ENCODE measurements around the gene CEP295NL. TPM values are rescaled to one million over a fixed set of nuclear protein-coding genes. Genes with fewer than 3 reads are reported as not detected.

CEP295NL gene
- total and polyA plus RNA-seq, 4 donors = 0.39 to 8.3 (median 4.9) TPM

GRCh38 chr17:78849026-78849425, 54.0 kb downstream of the CEP295NL start:
- no peaks in the 10 kb centered on the region for H3K27me3 ChIP-seq (ENCODE audit: control insufficient read depth in 3 of 3, insufficient read depth in 3 of 3, low read length in 2 of 3)
- H3K9ac ChIP-seq (ENCODE audit: insufficient read depth in 1 of 2, low read length in 2 of 2) = no peak overlapping the region
- peaks cover 0 to 3% (median 0%) of the 10 kb centered on the region in 4 donors for H3K36me3 ChIP-seq (ENCODE audit: control insufficient read depth in 4 of 4, insufficient read depth in 4 of 4, low read length in 4 of 4)
- ATAC-seq (ENCODE audit: insufficient read depth, low FRiP score) (no peak), DNase-seq (no peak)
- H3K4me3 ChIP-seq = no peak overlapping the region
- TF ChIP-seq CTCF (IDR thresholded peaks at IDR 0.05; ENCODE audit: control extremely low read depth, extremely low read depth) = no peak
- 93 to 95% methylated on average over 5 of the region's 5 CpGs for WGBS, 2 donors
- no peaks in the 10 kb centered on the region for H3K9me3 ChIP-seq (ENCODE audit: control insufficient read depth in 4 of 4, insufficient read depth in 3 of 4, low read length in 3 of 4)
- H3K27ac ChIP-seq (ENCODE audit: low read depth in 1 of 2, low read length in 1 of 2) = no peak overlapping the region
- peaks cover 0 to 10% (median 0%) of the 10 kb centered on the region in 5 donors for H3K4me1 ChIP-seq (ENCODE audit: control insufficient read depth in 5 of 5, insufficient read depth in 5 of 5, low read length in 5 of 5)

DNA sequence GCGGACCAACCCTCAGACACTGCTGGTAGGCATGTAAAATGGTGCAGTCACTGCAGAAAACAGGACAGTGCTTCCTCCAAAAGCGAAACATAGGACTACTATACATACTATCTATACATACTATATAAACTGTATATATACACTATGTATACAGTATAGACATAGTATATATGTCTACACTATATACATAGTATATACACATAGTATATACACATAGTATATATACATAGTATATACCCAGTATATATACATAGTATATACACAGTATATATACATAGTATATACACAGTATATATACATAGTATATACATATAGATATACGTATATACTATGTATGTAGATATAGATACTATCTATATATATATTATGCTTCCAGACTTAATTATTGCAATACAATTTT, 55.9 kb downstream of the CEP295NL start:
- DNase-seq (no peak), ATAC-seq (ENCODE audit: insufficient read depth, low FRiP score) (no peak)
- no peak overlapping the region for H3K4me3 ChIP-seq
- H3K9me3 ChIP-seq (ENCODE audit: control insufficient read depth in 4 of 4, insufficient read depth in 3 of 4, low read length in 3 of 4) = no peaks in the 10 kb centered on the region
- H3K36me3 ChIP-seq (ENCODE audit: control insufficient read depth in 4 of 4, insufficient read depth in 4 of 4, low read length in 4 of 4) = no peaks in the 10 kb centered on the region
- no peaks in the 10 kb centered on the region for H3K4me1 ChIP-seq (ENCODE audit: control insufficient read depth in 5 of 5, insufficient read depth in 5 of 5, low read length in 5 of 5)
- no peak for TF ChIP-seq CTCF (IDR thresholded peaks at IDR 0.05; ENCODE audit: control extremely low read depth, extremely low read depth)
- no peak overlapping the region for H3K27ac ChIP-seq (ENCODE audit: low read depth in 1 of 2, low read length in 1 of 2)
- H3K27me3 ChIP-seq (ENCODE audit: control insufficient read depth in 3 of 3, insufficient read depth in 3 of 3, low read length in 2 of 3) = no peaks in the 10 kb centered on the region
- H3K9ac ChIP-seq (ENCODE audit: insufficient read depth in 1 of 2, low read length in 2 of 2) = no peak overlapping the region
- 93 to 97% methylated on average over 3 of the region's 3 CpGs for WGBS, 2 donors

DNA sequence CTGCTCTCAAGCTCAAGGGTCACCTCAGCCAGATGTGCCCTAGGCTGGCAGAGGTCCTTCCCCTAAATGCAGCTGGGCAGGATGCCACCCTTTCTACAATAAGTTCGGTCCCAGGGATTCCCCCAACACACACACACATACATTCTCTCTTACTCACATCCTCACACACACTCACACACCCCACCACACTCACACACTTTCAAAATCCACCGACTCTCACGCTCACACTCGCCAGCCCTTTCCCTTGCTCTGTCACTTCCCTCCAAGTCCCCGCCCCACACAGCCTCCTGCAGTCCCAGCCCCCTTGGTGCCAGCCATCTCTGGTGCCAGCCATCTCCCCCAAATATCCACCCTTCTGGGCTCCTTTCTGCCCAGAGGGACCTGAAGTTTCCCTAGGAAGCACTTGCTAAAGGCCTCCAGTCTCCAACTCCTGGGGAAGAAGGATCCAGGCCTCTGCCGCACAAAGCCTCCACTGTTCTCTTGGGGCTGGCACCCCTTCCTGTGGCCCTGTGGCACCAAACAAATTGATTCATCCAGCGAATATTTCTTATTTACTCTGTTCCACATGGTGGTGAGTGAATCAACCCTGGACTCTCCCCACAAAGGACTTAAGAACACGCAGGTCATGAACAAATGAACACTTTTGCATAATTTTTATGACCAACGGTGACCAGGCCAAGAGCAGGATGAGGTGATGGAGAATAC, 58.5 kb downstream of the CEP295NL start:
- DNase-seq (no peak), ATAC-seq (ENCODE audit: insufficient read depth, low FRiP score) (no peak)
- no peaks in the 10 kb centered on the region for H3K27me3 ChIP-seq (ENCODE audit: control insufficient read depth in 3 of 3, insufficient read depth in 3 of 3, low read length in 2 of 3)
- no peak for TF ChIP-seq CTCF (IDR thresholded peaks at IDR 0.05; ENCODE audit: control extremely low read depth, extremely low read depth)
- H3K27ac ChIP-seq (ENCODE audit: low read depth in 1 of 2, low read length in 1 of 2) = no peak overlapping the region
- H3K9ac ChIP-seq (ENCODE audit: insufficient read depth in 1 of 2, low read length in 2 of 2) = no peak overlapping the region
- 66% methylated on average over 9 of the region's 9 CpGs for WGBS, 2 donors
- no peaks in the 10 kb centered on the region for H3K9me3 ChIP-seq (ENCODE audit: control insufficient read depth in 4 of 4, insufficient read depth in 3 of 4, low read length in 3 of 4)
- H3K36me3 ChIP-seq (ENCODE audit: control insufficient read depth in 4 of 4, insufficient read depth in 4 of 4, low read length in 4 of 4) = no peaks in the 10 kb centered on the region
- H3K4me1 ChIP-seq (ENCODE audit: control insufficient read depth in 5 of 5, insufficient read depth in 5 of 5, low read length in 5 of 5) = peaks cover 0 to 11% (median 5%) of the 10 kb centered on the region in 5 donors
- H3K4me3 ChIP-seq = no peak overlapping the region

All from lung (tissue), 12 donors.